ENCODE results near the gene ATRX.
"Not testable (repeated sequence)": the region's sequence is repeated elsewhere in the genome, so short reads cannot be mapped to it uniquely, and the experiment has no call there.

ATRX gene

DNA sequence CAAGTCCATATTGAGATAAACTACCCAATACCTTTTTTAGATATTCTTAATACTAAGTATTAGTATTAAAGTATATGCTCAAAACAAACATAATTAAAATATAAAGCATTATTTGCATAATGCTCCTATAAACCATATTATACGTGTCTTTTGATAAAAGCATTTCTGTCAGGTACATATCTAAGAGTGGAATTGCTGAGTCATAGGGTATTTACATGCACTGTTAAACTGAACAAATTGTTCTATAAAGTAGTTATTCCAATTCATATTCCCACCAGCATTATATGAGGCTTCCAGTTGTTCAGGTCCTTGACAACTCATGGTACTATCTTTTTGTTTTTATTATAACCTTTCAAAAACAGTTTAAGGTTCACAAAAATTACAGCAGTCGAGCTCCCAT is 224.6 kb downstream of the ATRX start:
- TF ChIP-seq, protein P1, sequence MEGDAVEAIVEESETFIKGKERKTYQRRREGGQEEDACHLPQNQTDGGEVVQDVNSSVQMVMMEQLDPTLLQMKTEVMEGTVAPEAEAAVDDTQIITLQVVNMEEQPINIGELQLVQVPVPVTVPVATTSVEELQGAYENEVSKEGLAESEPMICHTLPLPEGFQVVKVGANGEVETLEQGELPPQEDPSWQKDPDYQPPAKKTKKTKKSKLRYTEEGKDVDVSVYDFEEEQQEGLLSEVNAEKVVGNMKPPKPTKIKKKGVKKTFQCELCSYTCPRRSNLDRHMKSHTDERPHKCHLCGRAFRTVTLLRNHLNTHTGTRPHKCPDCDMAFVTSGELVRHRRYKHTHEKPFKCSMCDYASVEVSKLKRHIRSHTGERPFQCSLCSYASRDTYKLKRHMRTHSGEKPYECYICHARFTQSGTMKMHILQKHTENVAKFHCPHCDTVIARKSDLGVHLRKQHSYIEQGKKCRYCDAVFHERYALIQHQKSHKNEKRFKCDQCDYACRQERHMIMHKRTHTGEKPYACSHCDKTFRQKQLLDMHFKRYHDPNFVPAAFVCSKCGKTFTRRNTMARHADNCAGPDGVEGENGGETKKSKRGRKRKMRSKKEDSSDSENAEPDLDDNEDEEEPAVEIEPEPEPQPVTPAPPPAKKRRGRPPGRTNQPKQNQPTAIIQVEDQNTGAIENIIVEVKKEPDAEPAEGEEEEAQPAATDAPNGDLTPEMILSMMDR (IDR thresholded peaks at IDR 0.05; ENCODE audit: extremely low read depth, missing control alignments) = no peak

DNA sequence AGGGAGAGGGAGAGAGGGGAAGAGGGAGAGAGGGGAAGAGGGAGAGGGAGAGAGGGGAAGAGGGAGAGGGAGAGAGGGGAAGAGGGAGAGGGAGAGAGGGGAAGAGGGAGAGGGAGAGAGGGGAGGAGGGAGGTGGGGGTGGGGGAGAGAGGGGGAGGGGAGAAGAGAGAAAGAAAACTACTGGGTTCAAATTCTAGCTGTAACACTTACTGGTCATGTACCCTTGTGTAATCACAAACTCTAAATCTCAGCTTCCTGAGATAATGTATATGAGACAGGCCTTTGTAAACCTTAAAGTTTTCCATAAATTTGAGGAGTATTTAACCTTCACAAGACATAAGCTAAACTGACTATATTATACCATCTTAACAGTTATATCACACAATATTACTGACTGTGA is 229.7 kb downstream of the ATRX start:
- DNase-seq (ENCODE audit: low spot score) = no peak
- TF ChIP-seq, protein P1 (IDR thresholded peaks at IDR 0.05; ENCODE audit: extremely low read depth, missing control alignments) = no peak

More for the DNA sequence above, 224.6 kb downstream of the ATRX start:
- DNase-seq (ENCODE audit: low spot score) = no peak

DNA sequence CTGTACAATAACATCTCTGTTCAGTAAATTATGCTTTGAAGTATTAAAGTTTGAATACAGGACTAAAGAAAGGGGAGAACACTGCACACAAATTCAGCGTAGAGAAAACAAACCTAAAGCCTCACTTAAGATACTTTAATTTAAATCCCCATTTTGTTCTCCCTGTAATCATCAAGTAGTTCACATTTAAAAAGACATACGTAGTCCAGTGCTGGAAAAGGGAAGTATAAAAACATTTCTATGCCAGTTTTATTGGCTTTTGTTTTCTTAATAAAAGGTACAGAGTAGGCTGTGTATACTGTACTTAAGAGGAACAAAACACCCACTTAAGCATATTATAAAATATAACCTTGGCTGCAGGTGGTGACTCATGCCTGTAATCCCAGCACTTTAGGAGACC is 237.3 kb downstream of the ATRX start:
- TF ChIP-seq, protein P1 (IDR thresholded peaks at IDR 0.05; ENCODE audit: extremely low read depth, missing control alignments) = no peak

DNA sequence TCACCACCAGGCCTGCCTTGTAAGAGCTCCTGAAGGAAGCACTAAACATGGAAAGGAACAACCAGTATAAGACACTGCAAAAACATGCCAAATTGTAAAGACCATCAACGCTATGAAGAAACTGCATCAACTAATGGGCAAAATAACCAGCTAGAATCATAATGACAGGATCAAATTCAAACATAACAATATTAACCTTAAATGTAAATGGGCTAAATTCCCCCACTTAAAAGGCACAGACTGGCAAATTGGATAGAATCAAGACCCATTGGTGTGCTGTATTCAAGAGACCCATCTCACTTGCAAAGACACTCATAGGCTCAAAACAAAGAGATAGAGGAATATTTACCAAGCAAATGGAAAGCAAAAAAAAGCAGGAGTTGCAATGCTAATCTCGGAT is 246.2 kb downstream of the ATRX start:
- DNase-seq (ENCODE audit: low spot score) = not testable (repeated sequence)

More for the DNA sequence above, 237.3 kb downstream of the ATRX start:
- no peak for DNase-seq (ENCODE audit: low spot score)

DNA sequence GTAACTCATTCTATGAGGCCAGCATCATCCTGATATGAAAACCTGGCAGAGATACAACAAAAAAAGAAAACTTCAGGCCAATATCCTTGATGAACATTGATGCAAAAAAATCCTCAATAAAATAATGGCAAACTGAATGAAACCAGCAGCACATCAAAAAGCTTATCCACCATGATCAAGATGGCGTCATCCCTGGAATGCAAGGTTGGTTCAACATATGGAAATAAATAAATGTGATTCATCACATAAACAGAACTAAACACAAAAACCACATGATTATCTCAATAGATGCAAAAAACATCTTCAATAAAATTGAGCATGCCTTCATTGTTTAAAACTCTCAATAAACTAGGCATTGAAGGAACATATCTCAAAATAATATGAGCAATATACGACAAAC is 254.8 kb downstream of the ATRX start:
- not testable (repeated sequence) for DNase-seq (ENCODE audit: low spot score)

DNA sequence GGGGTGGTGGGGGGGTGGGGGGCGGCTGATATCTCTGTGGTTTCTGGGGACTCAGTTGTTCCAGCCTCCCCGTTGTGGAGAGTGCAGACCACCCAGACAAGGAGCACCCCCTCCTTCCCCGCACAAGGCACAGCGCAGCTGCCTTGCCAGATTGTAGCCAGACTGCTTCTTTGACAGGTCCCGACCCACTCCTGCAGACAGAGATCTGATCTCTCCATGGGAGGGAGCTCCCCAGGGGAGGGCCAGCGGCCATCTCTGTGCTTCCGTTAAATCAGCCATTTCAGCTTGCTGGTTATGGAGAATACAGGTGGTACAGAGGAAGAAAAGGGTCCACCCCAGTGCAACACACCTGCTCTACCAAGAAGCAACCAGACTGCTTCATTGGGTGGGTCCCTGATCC is 258.0 kb downstream of the ATRX start:
- TF ChIP-seq, protein P1 (IDR thresholded peaks at IDR 0.05; ENCODE audit: extremely low read depth, missing control alignments) = no peak
- DNase-seq (ENCODE audit: low spot score) = no peak

DNA sequence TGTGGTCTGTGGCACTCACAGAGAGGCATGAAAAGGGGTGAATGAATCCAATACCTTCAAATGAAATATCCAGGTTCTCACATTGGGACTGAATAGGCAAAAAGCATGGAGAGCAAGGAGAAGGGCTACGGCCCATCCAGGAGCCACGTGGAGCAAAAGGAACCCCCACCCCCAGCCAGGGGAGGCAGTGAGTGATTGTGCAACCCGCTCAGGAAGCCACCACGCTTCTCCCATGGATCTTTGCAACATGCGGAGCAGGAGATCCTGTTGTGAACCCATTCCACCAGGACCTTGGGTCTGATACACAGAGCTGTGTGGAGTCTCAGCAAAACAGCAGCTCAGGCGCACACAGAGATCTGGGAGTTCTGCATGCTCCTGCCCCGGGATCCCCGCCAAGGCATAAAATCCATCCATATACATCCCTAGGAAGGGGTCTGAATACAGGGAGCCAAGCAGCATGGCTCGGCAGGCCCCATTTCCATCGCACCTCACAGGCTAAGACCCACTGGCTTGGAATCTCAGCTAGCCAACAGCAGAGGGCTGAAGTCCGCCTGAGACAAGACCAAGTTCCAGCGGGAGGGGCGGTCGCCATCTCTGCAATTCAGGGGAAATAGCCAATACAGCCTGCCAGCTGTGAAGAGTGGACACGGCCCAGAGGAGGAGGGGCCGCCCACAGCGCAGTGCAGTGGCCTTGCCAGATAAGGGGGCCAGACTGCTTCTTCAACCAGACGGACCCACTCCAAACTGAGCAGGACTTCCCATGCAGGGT is 258.6 kb downstream of the ATRX start:
- TF ChIP-seq, protein P1 (IDR thresholded peaks at IDR 0.05; ENCODE audit: extremely low read depth, missing control alignments) = no peak

DNA sequence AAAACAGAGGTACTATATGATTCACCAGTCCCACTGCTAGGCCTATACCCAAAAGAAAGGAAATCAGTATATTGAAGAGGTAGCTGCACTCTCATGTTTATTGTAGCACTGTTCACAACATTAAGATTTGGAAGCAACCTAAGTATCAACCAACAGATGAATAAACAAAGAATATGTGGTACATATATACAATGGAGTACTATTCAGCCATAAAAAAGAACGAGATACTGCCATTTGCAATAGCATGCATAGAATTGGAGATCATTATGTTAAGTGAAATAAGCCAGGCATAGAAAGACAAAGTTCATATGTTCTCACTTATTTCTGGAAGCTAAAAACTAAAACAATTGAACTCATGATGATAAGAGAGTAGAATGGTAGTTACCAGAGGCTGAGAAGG is 266.3 kb downstream of the ATRX start:
- TF ChIP-seq, protein P1 (IDR thresholded peaks at IDR 0.05; ENCODE audit: extremely low read depth, missing control alignments) = no peak
- DNase-seq (ENCODE audit: low spot score) = no peak

More for the DNA sequence above, 258.6 kb downstream of the ATRX start:
- DNase-seq (ENCODE audit: low spot score) = no peak
